Effector memory CD8-positive, alpha-beta T cell (primary cell): Measurements from ENCODE around the gene LPAR2.
A peak's percentile ranks its signal among the peaks of the same experiment; 100 is the strongest.
"Not testable (repeated sequence)": the region's sequence is repeated elsewhere in the genome, so short reads cannot be mapped to it uniquely, and the experiment has no call there.

ENCODE experiments used
- ATAC-seq: fragments of 150-1000 bp; cut with Tn5 transposase; replicated peaks from 2 replicates; pipeline ENCODE4 v1.10.0; 2021; ENCODE audit warnings: mild to moderate bottlenecking, moderate library complexity
- DNase-seq, 3 experiments: peaks; one replicate each; pipeline ENCODE4 v3.0.0; 2021
- H3K27ac Mint-ChIP-seq, 2 donors: one replicate each; pipeline ENCODE4 v1.8.0; 2022; ENCODE audit warnings: mild to moderate bottlenecking in 2 of 2, mixed read lengths in 2 of 2, moderate library complexity in 2 of 2
- H3K27me3 Mint-ChIP-seq, 2 donors: one replicate each; pipeline ENCODE4 v1.8.0; 2022; ENCODE audit warnings: mixed read lengths in 2 of 2
- H3K36me3 Mint-ChIP-seq: one replicate; pipeline ENCODE4 v1.8.0; 2022; ENCODE audit warnings: mild to moderate bottlenecking, moderate library complexity, mixed read lengths; ENCODE audit not compliant: insufficient read depth
- H3K4me1 Mint-ChIP-seq, 2 donors: one replicate each; pipeline ENCODE4 v1.8.0; 2022; ENCODE audit warnings: low read depth in 2 of 2, mixed read lengths in 2 of 2
- H3K4me3 Mint-ChIP-seq, 2 donors: one replicate each; pipeline ENCODE4 v1.8.0; 2022; ENCODE audit warnings: mild to moderate bottlenecking in 2 of 2, mixed read lengths in 2 of 2, moderate library complexity in 2 of 2
- H3K9me3 Mint-ChIP-seq, 2 donors: one replicate each; pipeline ENCODE4 v1.8.0; 2022; ENCODE audit warnings: mixed read lengths in 2 of 2

The LPAR2 gene

GRCh38 chr19:19615086-19615485 is 12.9 kb downstream of the LPAR2 start:
- H3K4me1 Mint-ChIP-seq, result peaks cover 39 to 62% of the 10 kb centered on the region in 2 donors
- H3K4me3 Mint-ChIP-seq, result peak overlapping the region; percentile 68 to 74
- no peaks in the 10 kb centered on the region for H3K27me3 Mint-ChIP-seq
- peak overlapping the region; percentile 95 to 98 for H3K27ac Mint-ChIP-seq
- no peaks in the 10 kb centered on the region for H3K9me3 Mint-ChIP-seq
- peaks cover 49% of the 10 kb centered on the region for H3K36me3 Mint-ChIP-seq
- ATAC-seq (peak; percentile 46), DNase-seq (peak; percentile 33 to 49 (median 44))

- Mint-ChIP-seq H3K4me3 (no peak overlapping the region), H3K9me3 (no peaks in the 10 kb centered on the region), H3K27ac (peak overlapping the region; percentile 95 to 98), H3K36me3 (peaks cover 61% of the 10 kb centered on the region), H3K4me1 (peaks cover 36 to 60% of the 10 kb centered on the region in 2 donors), H3K27me3 (no peaks in the 10 kb centered on the region)
- no peak for DNase-seq
- no peak for ATAC-seq
Measured at GRCh38 chr19:19613506-19613905, 14.5 kb downstream of the LPAR2 start.

- ATAC-seq (no peak), DNase-seq (no peak)
- Mint-ChIP-seq H3K4me3 (no peak overlapping the region), H3K36me3 (peaks cover 59% of the 10 kb centered on the region), H3K9me3 (no peaks in the 10 kb centered on the region), H3K27ac (peak overlapping the region in 1 of 2 donors; percentile 31), H3K4me1 (peaks cover 32 to 49% of the 10 kb centered on the region in 2 donors), H3K27me3 (no peaks in the 10 kb centered on the region)
Measured at GRCh38 chr19:19610376-19611202, 17.4 kb downstream of the LPAR2 start.

GRCh38 chr19:19606686-19607085 is 21.3 kb downstream of the LPAR2 start:
- H3K27ac Mint-ChIP-seq, result peak overlapping the region; percentile 86 to 95

GRCh38 chr19:19606021-19606420 is 22.0 kb downstream of the LPAR2 start:
- DNase-seq (peak; percentile 19 to 33 (median 22)), ATAC-seq (peak; percentile 85)
- Mint-ChIP-seq H3K27ac (peak overlapping the region; percentile 86 to 95), H3K4me1 (peaks cover 36 to 41% of the 10 kb centered on the region in 2 donors), H3K27me3 (no peaks in the 10 kb centered on the region), H3K4me3 (peak overlapping the region; percentile 46 to 61), H3K36me3 (peaks cover 52% of the 10 kb centered on the region), H3K9me3 (no peaks in the 10 kb centered on the region)

More at GRCh38 chr19:19606686-19607085, 21.3 kb downstream of the LPAR2 start:
- not testable (repeated sequence) for H3K9me3 Mint-ChIP-seq, ATAC-seq, DNase-seq, H3K27me3 Mint-ChIP-seq
- Mint-ChIP-seq H3K4me3 (peak overlapping the region in 1 of 2 donors; percentile 61), H3K4me1 (peaks cover 29 to 38% of the 10 kb centered on the region in 2 donors), H3K36me3 (peaks cover 55% of the 10 kb centered on the region)

GRCh38 chr19:19602713-19603324 is 25.2 kb downstream of the LPAR2 start:
- Mint-ChIP-seq H3K4me1 (peaks cover 45% of the 10 kb centered on the region in 2 donors), H3K27me3 (no peaks in the 10 kb centered on the region), H3K9me3 (no peaks in the 10 kb centered on the region), H3K4me3 (peak overlapping the region; percentile 17 to 24), H3K36me3 (peaks cover 46% of the 10 kb centered on the region), H3K27ac (peak overlapping the region; percentile 22 to 99)
- DNase-seq, result no peak
- ATAC-seq, result no peak

GRCh38 chr19:19602136-19602712 is 25.8 kb downstream of the LPAR2 start:
- peaks cover 47% of the 10 kb centered on the region for H3K36me3 Mint-ChIP-seq
- H3K4me3 Mint-ChIP-seq, result peak overlapping the region; percentile 17 to 24
- H3K4me1 Mint-ChIP-seq, result peaks cover 51% of the 10 kb centered on the region in 2 donors
- DNase-seq, result no peak
- ATAC-seq, result peak; percentile 6
- H3K27ac Mint-ChIP-seq, result peak overlapping the region; percentile 62 to 99
- H3K27me3 Mint-ChIP-seq, result no peaks in the 10 kb centered on the region
- H3K9me3 Mint-ChIP-seq, result no peaks in the 10 kb centered on the region

GRCh38 chr19:19600793-19601330 is 27.2 kb downstream of the LPAR2 start:
- Mint-ChIP-seq H3K36me3 (peaks cover 51% of the 10 kb centered on the region), H3K4me3 (peak overlapping the region; percentile 17 to 60), H3K27ac (peak overlapping the region; percentile 89 to 99), H3K9me3 (no peaks in the 10 kb centered on the region), H3K27me3 (no peaks in the 10 kb centered on the region), H3K4me1 (peaks cover 44% of the 10 kb centered on the region in 2 donors)
- DNase-seq (no peak), ATAC-seq (no peak)

GRCh38 chr19:19598728-19599451 is 29.1 kb downstream of the LPAR2 start:
- peak; percentile 60 to 63 (median 63) for DNase-seq
- peak; percentile 67 for ATAC-seq
- not testable (repeated sequence) for H3K27me3 Mint-ChIP-seq, H3K9me3 Mint-ChIP-seq
- Mint-ChIP-seq H3K27ac (peak overlapping the region; percentile 99), H3K4me1 (peaks cover 49 to 51% of the 10 kb centered on the region in 2 donors), H3K4me3 (peak overlapping the region; percentile 62 to 80), H3K36me3 (peaks cover 52% of the 10 kb centered on the region)

- Mint-ChIP-seq H3K27me3 (no peaks in the 10 kb centered on the region), H3K9me3 (no peaks in the 10 kb centered on the region), H3K27ac (peak overlapping the region; percentile 99), H3K36me3 (peaks cover 51% of the 10 kb centered on the region), H3K4me1 (peaks cover 44 to 46% of the 10 kb centered on the region in 2 donors), H3K4me3 (peak overlapping the region; percentile 62 to 80)
- ATAC-seq (peak; percentile 76), DNase-seq (peak; percentile 56 to 59 (median 57))
Measured at GRCh38 chr19:19597809-19598306, 30.2 kb downstream of the LPAR2 start.

- H3K9me3 Mint-ChIP-seq, result no peaks in the 10 kb centered on the region
- peak overlapping the region; percentile 87 to 99 for H3K27ac Mint-ChIP-seq
- peaks cover 47% of the 10 kb centered on the region for H3K36me3 Mint-ChIP-seq
- H3K4me1 Mint-ChIP-seq, result peaks cover 36 to 41% of the 10 kb centered on the region in 2 donors
- DNase-seq (no peak), ATAC-seq (no peak)
- H3K4me3 Mint-ChIP-seq, result peak overlapping the region in 1 of 2 donors; percentile 31
- H3K27me3 Mint-ChIP-seq, result no peaks in the 10 kb centered on the region
Measured at GRCh38 chr19:19595171-19595701, 32.8 kb downstream of the LPAR2 start.

- Mint-ChIP-seq H3K27me3 (no peaks in the 10 kb centered on the region), H3K4me1 (peaks cover 42 to 47% of the 10 kb centered on the region in 2 donors), H3K27ac (no peak overlapping the region), H3K36me3 (peaks cover 50% of the 10 kb centered on the region), H3K4me3 (no peak overlapping the region), H3K9me3 (no peaks in the 10 kb centered on the region)
- DNase-seq (no peak), ATAC-seq (no peak)
Measured at GRCh38 chr19:19594381-19594780, 33.6 kb downstream of the LPAR2 start.
